Kidney (tissue), 14 donors: Measurements from ENCODE around the gene NR3C1. TPM values are rescaled to one million over a fixed set of nuclear protein-coding genes. Genes with fewer than 3 reads are reported as not detected.
A peak's percentile ranks its signal among the peaks of the same experiment; 100 is the strongest.

Experiments used
- DNase-seq, 5 donors: peaks; one replicate each; pipeline ENCODE4 v3.0.0-alpha.2; 2013 to 2020
- FAIRE-seq: peaks from 2 replicates; lab custom pipeline; 2012; peaks lifted over from hg19 to GRCh38; lab: Jason Lieb, UNC
- H3K27ac ChIP-seq, 2 donors: one replicate each; pipeline ENCODE4 v1.7.0; 2013; ENCODE audit warnings: low read depth in 2 of 2, low read length in 2 of 2, inconsistent platforms in 1 of 2
- H3K27me3 ChIP-seq: one replicate; pipeline ENCODE4 v1.7.1; 2013; ENCODE audit warnings: low read length, inconsistent platforms; ENCODE audit not compliant: control insufficient read depth, insufficient read depth
- H3K36me3 ChIP-seq, 3 donors: one replicate each; pipeline versions ENCODE4 v1.7.0 to v1.7.1; 2013; ENCODE audit warnings: low read length in 3 of 3, control low read depth in 1 of 3, inconsistent platforms in 1 of 3; ENCODE audit not compliant: insufficient read depth in 3 of 3, control insufficient read depth in 2 of 3
- H3K4me1 ChIP-seq, 3 donors: one replicate each; pipeline versions ENCODE4 v1.7.0 to v1.7.1; 2013; ENCODE audit warnings: low read length in 3 of 3, inconsistent platforms in 1 of 3, low read depth in 1 of 3; ENCODE audit not compliant: control insufficient read depth in 2 of 3, insufficient read depth in 2 of 3
- H3K4me3 ChIP-seq, 3 donors: one replicate each; pipeline versions ENCODE4 v1.7.0 to v1.8.1; 2013; ENCODE audit warnings: low read length in 3 of 3, control low read depth in 1 of 3, inconsistent platforms in 1 of 3
- H3K9ac ChIP-seq, 3 donors: one replicate each; pipeline versions ENCODE4 v1.7.0 to v1.7.1; 2013; ENCODE audit warnings: low read length in 3 of 3, control low read depth in 1 of 3, inconsistent platforms in 1 of 3
- H3K9me3 ChIP-seq, 3 donors: one replicate each; pipeline versions ENCODE4 v1.7.0 to v1.7.1; 2013; ENCODE audit warnings: low read length in 3 of 3, control low read depth in 1 of 3, inconsistent platforms in 1 of 3; ENCODE audit not compliant: control insufficient read depth in 2 of 3, insufficient read depth in 1 of 3
- intact Hi-C: fragments of 100-400 bp; cut with DNase I; formaldehyde crosslinking; loops from one replicate; pipeline ENCODE4 v1.11.1; 2022
- polyA plus RNA-seq: library from polyadenylated mRNA; stranded (reverse); fragments of 350-450 nt; fragmentation: Illumina TruSeq; extraction: RNeasy Lipid Tissue Mini Kit (QIAGEN cat#74804); gene quantifications from one replicate; pipeline ENCODE4 v1.2.3, GENCODE V29; 2014; ENCODE audit warnings: low read depth, low replicate concordance; ENCODE audit not compliant: insufficient read depth
- total RNA-seq: library from RNA; stranded (reverse); fragmentation: NEBNext Ultra II Directional; extraction: Animal tissue kit (Norgen Biotek cat#: 25700); gene quantifications from one replicate; pipeline ENCODE4 v1.2.1, GENCODE V29; 2021
- TF ChIP-seq, protein P1 (sequence below): IDR thresholded peaks from 3 replicates; pipeline ENCODE4 v1.5.1; 2012; ENCODE audit warnings: mild to moderate bottlenecking, moderate library complexity, borderline replicate concordance; ENCODE audit not compliant: insufficient read depth; ENCODE audit errors: extremely low read depth
- donor health status: control.
- donor health status: control.
- donor health status: control.
- donor health status: control.
- donor health status: control.
- donor health status: DM: yes; HTN: yes; CAD: no.
- donor health status: Normal renal cell carcinoma (clear cell type).

NR3C1 gene
- total and polyA plus RNA-seq, 2 donors from 2014 or later, result 23.4 to 69.0 TPM

GRCh38 chr5:143304836-143305475 is 98.5 kb downstream of the NR3C1 start:
- Histone ChIP-seq H3K27me3 (no peaks in the 10 kb centered on the region), H3K9me3 (peaks cover 0 to 2% (median 0%) of the 10 kb centered on the region in 3 donors), H3K36me3 (peaks cover 0 to 13% (median 2%) of the 10 kb centered on the region in 3 donors), H3K9ac (no peak overlapping the region), H3K27ac (no peak overlapping the region), H3K4me3 (no peak overlapping the region), H3K4me1 (no peaks in the 10 kb centered on the region)
- FAIRE-seq, result no peak
- intact Hi-C loops, result no loop called here
- no peak for DNase-seq
- TF ChIP-seq, protein P1, sequence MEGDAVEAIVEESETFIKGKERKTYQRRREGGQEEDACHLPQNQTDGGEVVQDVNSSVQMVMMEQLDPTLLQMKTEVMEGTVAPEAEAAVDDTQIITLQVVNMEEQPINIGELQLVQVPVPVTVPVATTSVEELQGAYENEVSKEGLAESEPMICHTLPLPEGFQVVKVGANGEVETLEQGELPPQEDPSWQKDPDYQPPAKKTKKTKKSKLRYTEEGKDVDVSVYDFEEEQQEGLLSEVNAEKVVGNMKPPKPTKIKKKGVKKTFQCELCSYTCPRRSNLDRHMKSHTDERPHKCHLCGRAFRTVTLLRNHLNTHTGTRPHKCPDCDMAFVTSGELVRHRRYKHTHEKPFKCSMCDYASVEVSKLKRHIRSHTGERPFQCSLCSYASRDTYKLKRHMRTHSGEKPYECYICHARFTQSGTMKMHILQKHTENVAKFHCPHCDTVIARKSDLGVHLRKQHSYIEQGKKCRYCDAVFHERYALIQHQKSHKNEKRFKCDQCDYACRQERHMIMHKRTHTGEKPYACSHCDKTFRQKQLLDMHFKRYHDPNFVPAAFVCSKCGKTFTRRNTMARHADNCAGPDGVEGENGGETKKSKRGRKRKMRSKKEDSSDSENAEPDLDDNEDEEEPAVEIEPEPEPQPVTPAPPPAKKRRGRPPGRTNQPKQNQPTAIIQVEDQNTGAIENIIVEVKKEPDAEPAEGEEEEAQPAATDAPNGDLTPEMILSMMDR, result no peak

GRCh38 chr5:143302341-143303045 is 101.0 kb downstream of the NR3C1 start:
- FAIRE-seq (peak; percentile 8), DNase-seq (no peak)
- no peak overlapping the region for H3K27ac ChIP-seq
- no peak overlapping the region for H3K4me3 ChIP-seq
- H3K27me3 ChIP-seq, result no peaks in the 10 kb centered on the region
- no peaks in the 10 kb centered on the region for H3K4me1 ChIP-seq
- TF ChIP-seq, protein P1, result no peak
- H3K9me3 ChIP-seq, result peaks cover 0 to 2% (median 0%) of the 10 kb centered on the region in 3 donors
- intact Hi-C loops, result no loop called here
- no peak overlapping the region for H3K9ac ChIP-seq
- H3K36me3 ChIP-seq, result peaks cover 0 to 18% (median 4%) of the 10 kb centered on the region in 3 donors

DNA sequence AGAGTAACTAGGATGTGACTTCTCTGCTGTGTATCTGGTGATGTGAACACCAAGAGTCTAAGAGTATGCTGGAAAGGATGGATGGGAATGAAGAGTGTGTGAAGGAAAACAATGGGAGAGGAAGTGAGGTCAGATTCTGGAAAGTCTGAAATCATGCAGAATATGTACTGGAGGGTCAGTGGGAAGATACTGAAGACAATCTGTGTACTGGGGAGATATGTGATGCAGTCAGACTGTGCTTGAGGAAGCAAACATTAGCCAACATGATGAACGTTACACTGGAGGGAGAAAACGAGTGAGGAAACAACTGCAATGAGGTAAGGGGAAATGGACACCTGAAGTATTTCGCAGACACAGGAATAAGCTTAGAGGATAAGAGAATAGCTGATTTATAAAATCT is 105.7 kb downstream of the NR3C1 start:
- Histone ChIP-seq H3K4me1 (no peaks in the 10 kb centered on the region), H3K36me3 (peaks cover 2 to 23% (median 4%) of the 10 kb centered on the region in 3 donors), H3K9ac (no peak overlapping the region), H3K4me3 (no peak overlapping the region), H3K27ac (no peak overlapping the region), H3K27me3 (no peaks in the 10 kb centered on the region), H3K9me3 (no peaks in the 10 kb centered on the region)
- FAIRE-seq (no peak), DNase-seq (no peak)
- TF ChIP-seq, protein P1, result no peak
- intact Hi-C loops, result no loop called here
